Measurements from ENCODE around the gene PEAK1. TPM values are rescaled to one million over a fixed set of nuclear protein-coding genes. Genes with fewer than 3 reads are reported as not detected.

PEAK1 gene
- total and polyA plus RNA-seq, 2 experiments from 2014 or later: 7.8 to 34.1 TPM

GRCh38 chr15:77417602-77418001, 2.3 kb downstream of the PEAK1 start:
- Mint-ChIP-seq H3K4me1 (peaks cover 24% of the 10 kb centered on the region), H3K36me3 (ENCODE audit: low read depth) (peaks cover 3% of the 10 kb centered on the region; the same call in 1 of the 3 replicates), H3K27me3 (ENCODE audit: insufficient read depth, low read depth, poor library complexity) (peaks cover 11% of the 10 kb centered on the region), H3K9me3 (no peaks in the 10 kb centered on the region; the same call in 2 of the 3 replicates), H3K4me3 (peak overlapping the region; percentile 53), H3K27ac (no peak overlapping the region)
- Histone ChIP-seq H3K79me2 (replicated peaks; ENCODE audit: insufficient read depth) (peaks cover 80% of the 10 kb centered on the region), H3K27ac (ENCODE audit: low read depth) (no peak overlapping the region), H3K9me2 (ENCODE audit: insufficient read depth) (no peaks in the 10 kb centered on the region), H2AFZ (no peak overlapping the region), H3K4me3 (no peak overlapping the region), H4K20me1 (replicated peaks; ENCODE audit: insufficient read depth) (peaks cover 23% of the 10 kb centered on the region), H3K36me3 (ENCODE audit: insufficient read depth) (no peaks in the 10 kb centered on the region), H3F3A (replicated peaks; ENCODE audit: low read depth) (no peaks in the 10 kb centered on the region), H3K27me3 (ENCODE audit: insufficient read depth) (peaks cover 17% of the 10 kb centered on the region), H3K4me1 (ENCODE audit: insufficient read depth) (peaks cover 44% of the 10 kb centered on the region), H3K4me2 (peak overlapping the region; percentile 89; the same call in 1 of the 2 replicates)
- no peak for ATAC-seq
- TF ChIP-seq EZH2phosphoT487 (IDR thresholded peaks at IDR 0.05; ENCODE audit: unreplicated experiment) (no peak), ZNF462 (CRISPR knock-in tag; IDR thresholded peaks at IDR 0.05) (no peak), ZNF331 (CRISPR knock-in tag; IDR thresholded peaks at IDR 0.05; ENCODE audit: low read depth) (no peak), CTCF (conservative IDR thresholded peaks at IDR 0.05; ENCODE audit: low read depth in 2 of 2) (no peak), ZNF114 (CRISPR knock-in tag; IDR thresholded peaks at IDR 0.05) (no peak), CREB1 (CRISPR knock-in tag; IDR thresholded peaks at IDR 0.05; ENCODE audit: low read depth) (no peak), REST (IDR thresholded peaks at IDR 0.05; ENCODE audit: unreplicated experiment) (no peak)
- no peak for DNase-seq (ENCODE audit: low spot score)
